PC-3 (cell line): ENCODE data around the gene CNPY1. TPM values are rescaled to one million over a fixed set of nuclear protein-coding genes. Genes with fewer than 3 reads are reported as not detected.

ENCODE experiments used
- ATAC-seq: fragments of 200-7000 bp; cut with Tn5 transposase; 2 replicates; pipeline ENCODE4 v1.9.1; 2020; ENCODE audit warnings: mild to moderate bottlenecking, moderate library complexity
- BruUV-seq: library from RNA; stranded (reverse); fragments of 400-500 nt; replicated peaks from 2 replicates; lab custom pipeline; 2021; lab: Mats Ljungman, UMichigan
- CTCF ChIA-PET: fragments of 300-600 bp; sonication (Branson Sonifier 250); formaldehyde crosslinking; loops from one replicate; lab custom pipeline; 2022; ENCODE audit warnings: antibody characterized with exemption; lab: Charles Lee
- POLR2A ChIA-PET: fragments of 300-600 bp; sonication (Branson Sonifier 250); formaldehyde crosslinking; loops from one replicate; lab custom pipeline; 2022; ENCODE audit warnings: antibody characterized with exemption; ENCODE audit not compliant: unreplicated experiment; lab: Charles Lee
- DNase-seq: peaks from one replicate; pipeline ENCODE4 v3.0.0-alpha.2; 2015
- H2AFZ ChIP-seq: fragments of 300-600 bp; sonication (generic); 2 replicates; pipeline ENCODE4 v1.6.0; 2016; ENCODE audit warnings: antibody characterized with exemption, low read length
- H3F3A ChIP-seq: fragments of 300-600 bp; sonication (generic); one replicate; pipeline ENCODE4 v1.6.0; 2017; ENCODE audit warnings: antibody characterized with exemption, low read length, control low read depth, mild to moderate bottlenecking; ENCODE audit not compliant: unreplicated experiment
- H3K27ac ChIP-seq: fragments of 300-600 bp; sonication (generic); 2 replicates; pipeline ENCODE4 v1.5.1; 2016; ENCODE audit warnings: mild to moderate bottlenecking, low read length
- H3K27me3 ChIP-seq: fragments of 300-600 bp; sonication (generic); 2 replicates; pipeline ENCODE4 v1.6.1; 2016; ENCODE audit warnings: low read length, mixed read lengths
- H3K36me3 ChIP-seq: fragments of 300-600 bp; sonication (generic); 2 replicates; pipeline ENCODE4 v1.6.1; 2016; ENCODE audit warnings: low read depth, mixed run types, low read length, mixed read lengths
- H3K4me1 ChIP-seq: fragments of 300-600 bp; sonication (generic); 2 replicates; pipeline ENCODE4 v1.5.1; 2016; ENCODE audit warnings: low read length; ENCODE audit not compliant: insufficient read depth
- H3K4me2 ChIP-seq: fragments of 300-600 bp; sonication (generic); 2 replicates; pipeline ENCODE4 v1.6.0; 2016; ENCODE audit warnings: low read length
- H3K4me3 ChIP-seq: fragments of 300-600 bp; sonication (generic); 2 replicates; pipeline ENCODE4 v1.5.1; 2016; ENCODE audit warnings: mild to moderate bottlenecking, low read length, mixed read lengths
- H3K79me2 ChIP-seq: fragments of 300-600 bp; sonication (generic); 2 replicates; pipeline ENCODE4 v1.6.1; 2017; ENCODE audit warnings: low read length, mixed read lengths
- H3K9ac ChIP-seq: fragments of 300-600 bp; sonication (generic); 2 replicates; pipeline ENCODE4 v1.6.0; 2016; ENCODE audit warnings: mild to moderate bottlenecking, low read length
- H3K9me2 ChIP-seq: fragments of 300-600 bp; sonication (generic); replicated peaks from 2 replicates; pipeline ENCODE4 v1.6.1; 2016; ENCODE audit warnings: mixed run types, low read length, mixed read lengths
- H3K9me3 ChIP-seq: fragments of 300-600 bp; sonication (generic); 2 replicates; pipeline ENCODE4 v1.6.1; 2016; ENCODE audit warnings: low read length, mixed read lengths
- H4K20me1 ChIP-seq: fragments of 300-600 bp; sonication (generic); 2 replicates; pipeline ENCODE4 v1.6.1; 2016; ENCODE audit warnings: low read length, mixed read lengths
- CTCF ChIP-seq: fragments of 300-600 bp; sonication (generic); conservative IDR thresholded peaks from 2 replicates; pipeline ENCODE4 v1.5.1; 2017; ENCODE audit warnings: antibody characterized with exemption, low read depth, mild to moderate bottlenecking, low read length
- EZH2 ChIP-seq: fragments of 300-600 bp; sonication (generic); IDR thresholded peaks from one replicate; pipeline ENCODE4 v1.6.1; 2017; ENCODE audit warnings: antibody characterized with exemption, mild to moderate bottlenecking, low read length; ENCODE audit not compliant: unreplicated experiment
- EZH2phosphoT487 ChIP-seq: fragments of 300-600 bp; sonication (generic); IDR thresholded peaks from 2 replicates; pipeline ENCODE4 v1.6.1; 2018; ENCODE audit warnings: mild to moderate bottlenecking, antibody characterized with exemption, low read length, borderline replicate concordance
- intact Hi-C: fragments of 100-400 bp; cut with micrococcal nuclease; formaldehyde crosslinking; loops from 2 replicates; pipeline ENCODE4 v1.9.0; 2023
- total RNA-seq: library from RNA; depleted of rRNA; stranded (reverse); fragments of >200 nt; gene quantifications from 2 replicates; pipeline ENCODE4 v1.2.3, GENCODE V29; 2014

The CNPY1 gene
- total RNA-seq, 1 experiment from 2014 or later: not detected

GRCh38 chr7:155512246-155512887 is 34.0 kb downstream of the CNPY1 start:
- no peak overlapping the region for H2AFZ ChIP-seq
- H3K4me1 ChIP-seq: no peaks in the 10 kb centered on the region
- DNase-seq (no peak), ATAC-seq (no peak)
- H3K9me2 ChIP-seq: no peaks in the 10 kb centered on the region
- no peak overlapping the region for H3K4me2 ChIP-seq
- H3K9ac ChIP-seq: no peak overlapping the region
- H4K20me1 ChIP-seq: 0 out of 2 replicates have a peak, but pooled peaks cover 5% of the 10 kb centered on the region
- no peak overlapping the region for H3K27ac ChIP-seq
- peaks cover 97% of the 10 kb centered on the region for H3K27me3 ChIP-seq
- ChIA-PET POLR2A (no interaction called here), CTCF (no interaction called here)
- no TSS peak for BruUV-seq
- H3K4me3 ChIP-seq: no peak overlapping the region
- H3K36me3 ChIP-seq: no peaks in the 10 kb centered on the region
- no peaks in the 10 kb centered on the region for H3K9me3 ChIP-seq
- TF ChIP-seq EZH2phosphoT487 (no peak), EZH2 (no peak), CTCF (no peak)
- intact Hi-C loops: no loop called here
- H3K79me2 ChIP-seq: no peaks in the 10 kb centered on the region
- no peaks in the 10 kb centered on the region for H3F3A ChIP-seq

GRCh38 chr7:155511702-155511996 is 34.7 kb downstream of the CNPY1 start:
- H3K9me3 ChIP-seq: no peaks in the 10 kb centered on the region

More at GRCh38 chr7:155511702-155511996, 34.7 kb downstream of the CNPY1 start:
- Histone ChIP-seq H3K4me1 (no peaks in the 10 kb centered on the region), H3F3A (no peaks in the 10 kb centered on the region), H4K20me1 (0 out of 2 replicates have a peak, but pooled peaks cover 5% of the 10 kb centered on the region), H3K27ac (no peak overlapping the region), H3K4me2 (no peak overlapping the region), H3K79me2 (no peaks in the 10 kb centered on the region), H3K9me2 (no peaks in the 10 kb centered on the region), H3K36me3 (no peaks in the 10 kb centered on the region), H3K27me3 (peaks cover 97% of the 10 kb centered on the region), H2AFZ (no peak overlapping the region), H3K9ac (no peak overlapping the region), H3K4me3 (no peak overlapping the region)
- DNase-seq: no peak
- no TSS peak for BruUV-seq
- intact Hi-C loops: no loop called here
- ChIA-PET CTCF (no interaction called here), POLR2A (no interaction called here)
- TF ChIP-seq EZH2phosphoT487 (no peak), EZH2 (no peak), CTCF (no peak)
- no peak for ATAC-seq
